ENCODE results near the gene SEMA5B. TPM values are rescaled to one million over a fixed set of nuclear protein-coding genes. Genes with fewer than 3 reads are reported as not detected.

Gene SEMA5B
- total and polyA plus RNA-seq, 12 donors = 0.35 to 4.3 (median 1.8) TPM

- TF ChIP-seq CTCF (IDR thresholded peaks at IDR 0.05) = no peak
- no peak for TF ChIP-seq POLR2A (IDR thresholded peaks at IDR 0.05)
- H3K9me3 ChIP-seq (replicated peaks in 1 of 3) = no peaks in the 10 kb centered on the region
- 71 to 83% (median 75%) methylated on average over 7 of the region's 7 CpGs for WGBS, 4 donors
- H3K4me3 ChIP-seq = no peak overlapping the region
- intact Hi-C loops (cut with DNase I) = no loop called here
- H3K27ac ChIP-seq = no peak overlapping the region
- DNase-seq = no peak
- H3K36me3 ChIP-seq (replicated peaks in 1 of 2) = no peaks in the 10 kb centered on the region
- H3K27me3 ChIP-seq = no peaks in the 10 kb centered on the region
- no peaks in the 10 kb centered on the region for H3K4me1 ChIP-seq (replicated peaks in 1 of 2)
Observed at GRCh38 chr3:123002749-123003497, 24.6 kb downstream of the SEMA5B start.

- H3K27me3 ChIP-seq = no peaks in the 10 kb centered on the region
- no peaks in the 10 kb centered on the region for H3K4me1 ChIP-seq (replicated peaks in 1 of 2)
- WGBS, 4 donors = 70 to 89% (median 83%) methylated on average over 8 of the region's 8 CpGs
- no peak for DNase-seq
- no peaks in the 10 kb centered on the region for H3K9me3 ChIP-seq (replicated peaks in 1 of 3)
- no peak overlapping the region for H3K4me3 ChIP-seq
- TF ChIP-seq POLR2A (IDR thresholded peaks at IDR 0.05) (no peak), CTCF (IDR thresholded peaks at IDR 0.05) (no peak)
- no peak overlapping the region for H3K27ac ChIP-seq
- no peaks in the 10 kb centered on the region for H3K36me3 ChIP-seq (replicated peaks in 1 of 2)
- intact Hi-C loops (cut with DNase I) = no loop called here
Observed at GRCh38 chr3:123002100-123002748, 25.3 kb downstream of the SEMA5B start.

DNA sequence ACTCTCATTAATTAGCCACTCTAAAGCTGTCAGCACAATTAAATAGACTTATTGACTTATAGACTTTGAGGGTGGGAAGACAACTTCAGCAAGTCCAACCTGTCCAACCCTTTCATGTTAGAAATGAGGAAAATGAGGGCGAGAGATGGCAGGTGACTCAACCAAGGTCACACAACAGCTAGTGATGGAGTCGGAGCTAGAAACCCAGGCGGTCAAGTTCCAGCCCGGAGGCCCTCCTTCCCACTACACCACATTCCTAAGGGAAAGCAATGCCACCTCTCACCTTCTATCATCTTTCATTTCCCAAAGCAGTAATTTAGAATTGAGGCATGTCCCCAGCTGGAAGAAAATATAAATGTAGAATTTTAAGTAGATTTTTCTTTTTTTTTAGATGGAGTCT lies 28.7 kb downstream of the SEMA5B start:
- no peaks in the 10 kb centered on the region for H3K27me3 ChIP-seq
- H3K36me3 ChIP-seq (replicated peaks in 1 of 2) = no peaks in the 10 kb centered on the region
- no peaks in the 10 kb centered on the region for H3K9me3 ChIP-seq (replicated peaks in 1 of 3)
- no peak overlapping the region for H3K27ac ChIP-seq
- DNase-seq = no peak
- WGBS, 4 donors = 90 to 94% (median 93%) methylated on average over 4 of the region's 4 CpGs
- intact Hi-C loops (cut with DNase I) = no loop called here
- no peak overlapping the region for H3K4me3 ChIP-seq
- no peaks in the 10 kb centered on the region for H3K4me1 ChIP-seq (replicated peaks in 1 of 2)
- TF ChIP-seq CTCF (IDR thresholded peaks at IDR 0.05) = no peak
- TF ChIP-seq POLR2A (IDR thresholded peaks at IDR 0.05) = no peak

GRCh38 chr3:122998206-122998605 lies 29.4 kb downstream of the SEMA5B start:
- WGBS, 4 donors = 86 to 94% (median 90%) methylated on average over 3 to 7 of the region's 7 CpGs
- intact Hi-C loops (cut with DNase I) = no loop called here
- Histone ChIP-seq H3K4me1 (replicated peaks in 1 of 2) (no peaks in the 10 kb centered on the region), H3K27ac (no peak overlapping the region), H3K9me3 (replicated peaks in 1 of 3) (no peaks in the 10 kb centered on the region), H3K4me3 (no peak overlapping the region), H3K27me3 (no peaks in the 10 kb centered on the region), H3K36me3 (replicated peaks in 1 of 2) (no peaks in the 10 kb centered on the region)
- DNase-seq = no peak
- TF ChIP-seq POLR2A (IDR thresholded peaks at IDR 0.05) (no peak), CTCF (IDR thresholded peaks at IDR 0.05) (no peak)
